Activated CD4-positive, alpha-beta T cell treated with anti-CD3 and anti-CD28 coated beads, Interleukin-2, amount 10 ng/mL, durations not matched to agents 7 days and 5 days (primary cell): ENCODE measurements around the gene UBE2D3. TPM values are rescaled to one million over a fixed set of nuclear protein-coding genes. Genes with fewer than 3 reads are reported as not detected.

Source experiments
- CTCF ChIA-PET: fragments of 350-600 bp; sonication (Branson Sonifier 250); formaldehyde crosslinking; loops from one replicate; lab custom pipeline; 2021; ENCODE audit warnings: antibody characterized with exemption; lab: Charles Lee
- POLR2A ChIA-PET: fragments of 350-600 bp; sonication (Branson Sonifier 250); formaldehyde crosslinking; loops from one replicate; lab custom pipeline; 2021; ENCODE audit warnings: antibody characterized with exemption; lab: Charles Lee
- DNase-seq: peaks from one replicate; pipeline ENCODE4 v3.0.0-alpha.2; 2020
- H3K27ac Mint-ChIP-seq: one replicate; pipeline ENCODE4 v1.8.0; 2021; ENCODE audit warnings: mild to moderate bottlenecking, moderate library complexity, mixed read lengths
- H3K27me3 Mint-ChIP-seq: one replicate; pipeline ENCODE4 v1.8.0; 2021; ENCODE audit warnings: mixed read lengths
- H3K36me3 Mint-ChIP-seq: one replicate; pipeline ENCODE4 v1.8.0; 2021; ENCODE audit warnings: low read depth, mixed read lengths
- H3K4me1 Mint-ChIP-seq: one replicate; pipeline ENCODE4 v1.8.0; 2021; ENCODE audit warnings: mixed read lengths
- H3K4me3 Mint-ChIP-seq: one replicate; pipeline ENCODE4 v1.8.0; 2021; ENCODE audit warnings: mild to moderate bottlenecking, moderate library complexity, mixed read lengths
- H3K9me3 Mint-ChIP-seq: one replicate; pipeline ENCODE4 v1.8.0; 2021; ENCODE audit warnings: mixed read lengths
- total RNA-seq, 2 experiments: library from RNA; stranded (reverse); gene quantifications; one replicate each; pipeline ENCODE4 v1.2.3, GENCODE V29; 2021

The UBE2D3 gene
- total RNA-seq, 2 experiments from 2014 or later = 360 to 500 TPM

DNA sequence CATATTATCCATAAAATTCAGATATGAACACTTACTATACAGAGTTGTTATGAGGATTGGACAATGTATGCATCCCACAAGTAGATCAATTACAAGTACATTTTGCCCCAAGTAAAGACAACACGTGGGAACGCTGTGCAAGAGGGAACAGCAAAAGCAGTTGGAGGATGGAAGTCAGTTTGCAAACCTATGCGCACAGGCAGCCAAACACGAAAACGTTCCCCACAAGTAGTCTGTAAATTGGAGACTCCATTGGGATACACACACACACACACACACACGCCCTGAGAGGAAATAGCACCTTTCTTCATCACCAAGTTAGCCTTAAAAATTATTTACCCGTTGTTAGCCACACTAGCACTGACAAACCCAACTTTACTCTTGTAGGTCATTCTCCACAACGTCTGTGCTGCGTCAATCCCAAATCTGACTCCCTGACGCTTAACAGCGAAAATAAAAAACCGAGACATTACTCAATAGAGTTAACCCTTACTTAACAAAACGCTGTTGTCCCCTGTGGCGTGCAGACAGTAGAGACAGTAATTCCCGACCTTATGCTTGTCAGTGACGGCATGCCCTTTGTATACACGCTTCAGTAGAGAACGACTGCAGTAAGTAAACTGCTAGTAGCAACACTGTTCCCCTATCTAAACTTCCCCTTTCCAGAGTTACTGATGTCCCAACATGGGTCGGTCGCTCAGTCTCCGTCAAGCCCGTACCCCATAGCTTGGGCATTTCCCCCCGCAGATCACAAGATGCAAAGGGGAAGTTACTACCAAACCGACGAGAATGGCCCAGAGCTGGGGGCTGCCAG, 67.3 kb downstream of the UBE2D3 start:
- peak overlapping the region; percentile 86 for H3K27ac Mint-ChIP-seq
- peak overlapping the region; percentile 94 for H3K4me3 Mint-ChIP-seq
- POLR2A ChIA-PET = no interaction called here
- H3K4me1 Mint-ChIP-seq = peaks cover 39% of the 10 kb centered on the region
- peaks cover 4% of the 10 kb centered on the region for H3K36me3 Mint-ChIP-seq
- peaks cover 4% of the 10 kb centered on the region for H3K27me3 Mint-ChIP-seq
- H3K9me3 Mint-ChIP-seq = peaks cover 3% of the 10 kb centered on the region
- DNase-seq = peak; percentile 13
- CTCF ChIA-PET = interaction anchor here (0.6 to 2.0 kb wide), 5 partner anchors 8 to 402 kb away, joined by 3 to 8 read pairs (median 4); no protein-coding TSS in a partner anchor

DNA sequence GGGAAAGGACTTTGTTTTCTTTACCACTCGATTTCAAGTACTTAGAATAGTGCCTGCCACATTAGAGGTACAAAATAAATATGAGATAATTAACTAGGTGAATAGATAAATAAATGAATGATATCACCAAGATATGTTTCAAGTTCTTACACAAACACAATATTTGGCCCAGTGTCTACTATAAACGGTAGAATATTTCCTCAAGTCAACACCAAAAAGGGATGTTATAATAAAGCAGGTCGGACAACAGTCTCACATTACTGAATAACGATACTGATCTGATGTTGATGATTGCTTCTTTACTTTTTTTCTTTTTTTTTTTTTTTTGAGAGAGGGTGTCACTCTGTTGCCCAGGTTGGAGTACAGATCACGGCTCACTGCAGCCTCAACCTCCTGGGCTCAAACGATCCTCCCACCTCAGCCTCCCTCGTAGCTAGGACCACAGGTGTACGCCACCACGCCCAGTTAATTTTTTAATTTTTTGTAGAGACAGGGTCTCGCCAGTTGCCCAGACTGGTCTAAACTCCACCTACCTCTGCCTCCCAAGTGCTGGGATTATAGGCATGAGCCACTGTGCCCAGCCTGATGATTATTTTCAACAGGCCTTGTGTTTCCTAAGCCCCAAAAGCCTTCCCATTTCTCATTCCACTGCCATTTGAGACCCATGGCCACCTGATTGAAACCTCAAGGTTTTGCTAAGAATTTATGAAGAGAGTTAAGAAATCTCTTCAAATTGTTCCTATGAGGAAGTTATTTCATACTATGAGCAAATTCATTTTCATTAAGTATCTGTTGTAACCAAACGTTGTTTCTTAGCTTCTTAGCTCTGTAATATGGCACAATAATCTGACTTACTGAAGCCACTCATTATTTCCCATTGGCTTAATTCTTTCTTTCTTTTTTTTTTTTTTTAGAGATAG, 68.8 kb downstream of the UBE2D3 start:
- Mint-ChIP-seq H3K4me1 (peaks cover 39% of the 10 kb centered on the region), H3K36me3 (peaks cover 7% of the 10 kb centered on the region), H3K27me3 (peaks cover 2% of the 10 kb centered on the region), H3K27ac (no peak overlapping the region), H3K4me3 (no peak overlapping the region), H3K9me3 (peaks cover 6% of the 10 kb centered on the region)
- POLR2A ChIA-PET = no interaction called here
- CTCF ChIA-PET = interaction anchor here (0.6 kb wide), 2 partner anchors 19 to 1058 kb away, joined by 3 to 4 read pairs; no protein-coding TSS in a partner anchor
- DNase-seq = no peak

DNA sequence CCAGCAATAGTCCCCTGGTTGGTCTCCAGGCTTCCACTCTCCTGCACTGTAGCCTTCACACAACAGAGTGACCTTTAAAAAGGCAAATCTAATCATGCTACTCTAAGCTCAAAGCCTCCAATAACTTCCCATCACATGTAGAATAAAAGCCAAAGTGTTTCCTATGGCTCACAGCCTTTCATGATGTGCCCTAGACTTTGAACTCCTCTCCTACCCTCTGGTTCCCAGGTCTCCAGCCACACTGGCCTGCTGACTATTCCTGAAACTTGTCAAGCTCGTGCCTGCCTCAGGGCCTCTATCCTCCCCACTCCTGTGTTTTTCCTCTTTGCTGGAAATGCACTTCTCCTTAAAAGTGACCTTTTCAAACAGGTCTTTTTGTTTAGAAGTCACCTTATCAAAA, 69.7 kb downstream of the UBE2D3 start:
- ChIA-PET CTCF (interaction anchor here (0.6 to 1.6 kb wide), 2 partner anchors 10 to 13 kb away, joined by 3 to 6 read pairs; no protein-coding TSS in a partner anchor), POLR2A (no interaction called here)
- peaks cover 6% of the 10 kb centered on the region for H3K9me3 Mint-ChIP-seq
- DNase-seq = no peak
- H3K4me3 Mint-ChIP-seq = no peak overlapping the region
- H3K4me1 Mint-ChIP-seq = peaks cover 39% of the 10 kb centered on the region
- H3K27me3 Mint-ChIP-seq = peaks cover 2% of the 10 kb centered on the region
- H3K27ac Mint-ChIP-seq = no peak overlapping the region
- peaks cover 7% of the 10 kb centered on the region for H3K36me3 Mint-ChIP-seq

GRCh38 chr4:102754044-102754443, 73.3 kb downstream of the UBE2D3 start:
- H3K27ac Mint-ChIP-seq = no peak overlapping the region
- no peaks in the 10 kb centered on the region for H3K27me3 Mint-ChIP-seq
- POLR2A ChIA-PET = no interaction called here
- H3K4me1 Mint-ChIP-seq = peaks cover 14% of the 10 kb centered on the region
- H3K9me3 Mint-ChIP-seq = peaks cover 6% of the 10 kb centered on the region
- peaks cover 9% of the 10 kb centered on the region for H3K36me3 Mint-ChIP-seq
- DNase-seq = no peak
- CTCF ChIA-PET = no interaction called here
- no peak overlapping the region for H3K4me3 Mint-ChIP-seq

- CTCF ChIA-PET = interaction anchor here (0.9 to 2.5 kb wide), 2 partner anchors 9 to 41 kb away, joined by 3 to 8 read pairs; partner anchors contain the start of gene MANBA
- POLR2A ChIA-PET = no interaction called here
- Mint-ChIP-seq H3K36me3 (peaks cover 5% of the 10 kb centered on the region), H3K4me1 (peaks cover 5% of the 10 kb centered on the region), H3K27ac (no peak overlapping the region), H3K9me3 (peaks cover 6% of the 10 kb centered on the region), H3K4me3 (no peak overlapping the region), H3K27me3 (no peaks in the 10 kb centered on the region)
- no peak for DNase-seq
Measured at GRCh38 chr4:102751941-102752340, 75.4 kb downstream of the UBE2D3 start.

Other genes with a start within 250 kb of the UBE2D3 start
- 10 to 100 TPM; 13.8 to 15.2 TPM for gene MANBA, start 66.6 kb downstream of the UBE2D3 start, total RNA-seq
- gene CISD2, start 41.4 kb upstream of the UBE2D3 start, total RNA-seq = 10 to 100 TPM; 35.1 to 40.7 TPM
- gene SLC9B1, start 192.2 kb upstream of the UBE2D3 start, total RNA-seq = 1 to 10 TPM; 1.9 to 2.3 TPM
- 10 to 100 TPM; 17.9 to 19.9 TPM for gene SLC9B2, start 249.2 kb upstream of the UBE2D3 start, total RNA-seq